Fibroblast of peridontal ligament (primary cell): ENCODE measurements around the gene PANX1.
"Not testable (repeated sequence)": the region's sequence is repeated elsewhere in the genome, so short reads cannot be mapped to it uniquely, and the experiment has no call there.

Experiments
- DNase-seq: peaks from one replicate; pipeline ENCODE4 v3.0.0-alpha.2; 2010; ENCODE audit errors: extremely low read depth

Gene PANX1

DNA sequence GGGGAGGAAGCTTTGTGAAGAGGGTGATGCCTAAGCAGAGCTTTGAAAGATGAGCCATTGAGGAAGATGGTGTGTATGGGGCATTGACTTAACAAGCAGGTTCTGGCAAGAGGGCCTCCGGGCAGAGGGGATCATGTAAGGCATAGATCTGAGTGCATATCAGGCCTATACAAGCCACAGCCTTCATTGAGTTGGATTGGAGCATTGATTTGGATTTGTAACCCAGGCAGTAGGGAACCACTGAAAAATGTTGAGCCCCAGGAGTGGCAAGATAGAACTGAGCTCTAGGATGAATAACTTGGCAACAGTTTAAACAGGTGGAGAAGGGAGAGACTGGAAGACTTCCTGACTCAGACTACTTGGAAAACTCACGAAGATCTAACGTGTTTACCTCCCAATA is 21.4 kb downstream of the PANX1 start:
- DNase-seq, result no peak

DNA sequence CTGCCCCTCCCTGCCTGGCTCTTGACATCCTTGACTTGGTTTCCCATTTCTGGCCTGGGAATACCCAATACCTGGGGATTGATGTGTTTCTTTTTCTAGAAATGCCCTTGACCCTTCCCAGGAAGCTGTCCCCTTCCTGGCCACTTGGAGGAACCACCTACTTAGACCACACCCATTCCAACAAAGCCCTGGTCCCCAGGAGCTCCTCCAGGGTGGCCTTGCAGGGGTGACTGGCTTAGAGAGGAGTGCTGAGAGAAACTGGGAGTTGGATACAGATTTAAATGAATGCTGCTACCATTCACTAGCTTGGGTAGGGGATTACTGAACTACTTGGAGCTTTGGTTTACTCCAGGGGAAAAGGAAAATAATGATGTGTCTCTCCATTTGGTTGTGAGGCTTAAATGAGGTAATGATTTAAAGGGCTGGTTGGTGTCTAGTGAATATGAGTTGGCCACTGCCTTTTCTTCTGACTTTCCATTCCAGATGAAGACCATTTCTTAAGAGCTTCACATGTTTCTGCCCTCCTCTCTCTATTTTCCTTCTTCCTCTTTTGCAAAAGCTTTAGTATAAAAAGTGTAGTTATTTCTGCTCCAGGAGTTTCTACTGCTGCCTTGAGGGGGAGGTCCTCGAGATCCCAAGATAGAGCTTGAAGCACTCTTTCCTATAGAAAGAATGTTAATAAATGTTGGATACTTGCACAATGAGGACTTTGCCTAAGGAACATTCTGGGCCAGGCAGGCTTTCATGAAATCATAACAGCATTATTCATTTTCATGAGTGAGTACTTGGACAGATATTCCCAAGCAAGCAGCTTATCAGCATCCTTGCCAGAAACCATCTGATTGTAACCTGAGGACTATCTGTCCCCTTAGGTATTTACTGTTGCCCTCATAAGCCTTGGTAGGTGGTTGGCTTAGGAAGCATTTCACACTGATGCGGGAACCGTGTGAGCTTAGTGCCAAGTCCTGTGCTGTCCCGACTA is 22.4 kb downstream of the PANX1 start:
- DNase-seq, result no peak

DNA sequence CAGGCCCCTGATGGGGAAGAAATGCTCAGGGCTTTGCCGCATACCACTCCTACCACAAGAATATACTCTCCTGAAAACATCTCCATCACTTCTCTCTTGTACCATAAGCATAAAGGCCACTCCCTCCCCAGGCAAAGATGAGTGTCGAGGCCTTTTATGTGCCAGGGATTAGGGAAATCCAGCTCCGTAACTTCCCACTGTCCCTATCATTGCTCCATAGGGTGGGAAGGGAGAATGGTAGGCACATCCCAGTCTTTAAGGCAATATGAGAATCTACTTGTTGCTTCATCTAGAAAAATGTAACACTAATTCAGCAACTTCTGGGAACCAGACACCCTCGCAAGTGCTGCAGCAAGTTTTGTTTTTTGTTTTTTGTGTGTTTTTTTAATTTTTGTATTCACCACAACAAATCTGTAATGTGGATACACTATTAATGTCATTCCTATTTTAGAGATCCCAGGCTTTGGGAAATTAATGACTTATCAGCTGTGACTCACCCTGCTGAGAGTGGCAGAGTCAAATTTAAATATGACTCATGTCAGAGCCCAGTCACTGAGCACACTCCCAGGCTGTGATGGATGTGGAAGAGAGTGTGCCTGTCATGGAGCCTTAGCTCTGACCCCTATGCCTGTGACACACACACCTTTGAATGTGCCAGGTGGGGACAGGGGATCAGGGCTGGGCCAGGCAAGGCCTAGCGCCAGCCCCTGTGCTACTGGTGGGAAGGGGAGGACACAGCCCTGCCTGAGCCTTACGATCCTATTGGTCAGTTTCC is 23.4 kb downstream of the PANX1 start:
- DNase-seq, result peak; percentile 61

DNA sequence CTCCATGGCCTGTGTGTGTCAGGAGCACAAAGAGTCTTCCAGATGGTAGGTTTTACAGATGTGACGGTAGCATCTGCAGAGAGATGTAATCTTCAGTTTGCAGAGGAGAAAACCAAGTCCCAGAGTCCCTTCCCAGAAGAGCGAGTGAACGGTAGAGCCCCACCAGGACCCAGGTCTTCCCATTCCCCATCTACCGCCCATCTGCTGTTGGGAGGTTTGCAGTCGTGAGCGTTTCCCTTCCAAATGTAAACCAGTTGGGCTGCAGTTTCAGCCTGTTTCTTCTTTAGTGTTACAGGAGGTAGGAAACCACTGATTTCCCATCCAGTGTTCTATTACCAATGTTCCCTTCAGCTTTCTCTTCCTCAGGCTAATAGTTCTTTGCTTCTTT is 24.0 kb downstream of the PANX1 start:
- DNase-seq, result no peak

DNA sequence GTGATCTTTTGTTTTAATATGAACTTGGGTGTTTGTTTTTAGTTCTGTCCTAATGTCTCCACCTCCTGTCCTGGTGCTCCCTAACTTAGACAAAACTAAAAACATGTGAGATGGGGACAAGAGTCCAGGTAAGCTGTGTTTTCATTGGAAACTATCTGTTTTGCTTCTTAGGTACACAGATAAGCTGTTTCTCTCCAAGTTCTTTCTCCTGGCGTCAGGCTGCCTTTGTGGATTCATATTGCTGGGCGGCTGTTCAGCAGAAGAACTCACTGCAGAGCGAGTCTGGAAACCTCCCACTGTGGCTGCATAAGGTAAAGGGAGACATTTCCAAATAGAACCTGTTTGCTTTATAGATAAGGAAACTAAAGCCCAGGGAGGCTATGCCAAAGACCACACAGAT is 24.7 kb downstream of the PANX1 start:
- no peak for DNase-seq

DNA sequence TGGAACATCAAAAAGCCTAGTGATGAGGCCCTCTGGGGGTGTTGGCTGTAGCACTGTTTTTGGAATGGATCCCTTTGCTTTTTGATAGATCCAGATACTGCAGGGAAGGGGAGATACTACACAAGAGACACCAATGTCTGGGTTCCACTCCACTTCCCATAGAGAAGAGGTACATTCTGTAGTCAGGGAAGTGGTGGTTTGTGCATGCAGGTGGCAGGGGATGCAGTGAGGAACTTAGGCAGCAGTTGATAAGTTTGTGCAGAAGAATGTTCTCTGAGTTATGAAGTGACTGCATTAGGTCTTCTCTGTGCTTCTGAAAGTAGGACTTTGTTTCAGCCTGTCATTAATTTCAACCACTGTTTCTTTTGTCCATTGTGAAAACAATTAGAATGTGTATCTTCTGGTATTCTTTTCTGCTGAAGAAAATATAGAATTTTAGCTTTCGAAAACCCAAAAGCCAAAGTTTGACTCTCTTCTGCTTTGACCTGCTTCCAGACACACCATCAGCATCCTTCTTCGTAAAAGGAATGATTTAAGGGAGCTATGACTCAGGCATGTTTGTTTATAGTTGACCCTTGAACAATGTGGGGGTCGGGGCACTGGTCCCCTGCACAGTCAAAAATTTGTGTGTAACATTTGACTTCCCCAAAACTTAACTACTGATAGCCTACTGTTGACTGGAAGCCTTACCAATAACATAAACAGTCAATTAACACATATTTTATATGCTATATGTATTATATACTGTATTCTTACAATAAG is 25.6 kb downstream of the PANX1 start:
- DNase-seq, result no peak

DNA sequence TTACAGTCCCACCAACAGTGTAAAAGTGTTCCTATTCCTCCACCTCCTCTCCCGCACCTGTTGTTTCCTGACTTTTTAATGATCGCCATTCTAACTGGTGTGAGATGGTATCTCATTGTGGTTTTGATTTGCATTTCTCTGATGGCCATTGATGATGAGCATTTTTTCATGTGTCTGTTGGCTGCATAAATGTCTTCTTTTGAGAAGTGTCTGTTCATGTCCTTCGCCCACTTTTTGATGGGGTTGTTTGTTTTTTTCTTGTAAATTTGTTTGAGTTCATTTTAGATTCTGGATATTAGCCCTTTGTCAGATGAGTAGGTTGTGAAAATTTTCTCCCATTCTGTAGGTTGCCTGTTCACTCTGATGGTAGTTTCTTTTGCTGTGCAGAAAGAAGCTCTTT is 28.7 kb downstream of the PANX1 start:
- not testable (repeated sequence) for DNase-seq

DNA sequence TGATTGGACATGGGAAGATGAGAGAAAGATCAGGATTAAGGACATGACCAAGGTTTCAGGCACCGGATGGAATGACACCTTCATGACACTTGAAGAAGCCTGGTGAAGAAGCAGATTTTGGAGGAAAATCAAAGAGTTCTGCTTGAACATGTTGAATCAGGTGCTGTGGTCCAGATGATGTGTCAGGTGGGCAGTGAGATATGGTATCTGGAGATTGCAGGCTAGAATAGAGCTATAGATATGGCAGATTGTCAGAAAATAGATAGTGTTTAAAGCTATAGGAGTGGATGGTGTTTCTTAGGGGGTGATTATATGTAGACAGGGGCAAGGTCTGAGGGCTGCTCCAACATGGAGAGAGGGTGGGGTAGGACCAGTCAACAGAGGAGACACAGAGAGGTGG is 40.2 kb downstream of the PANX1 start:
- DNase-seq, result no peak

DNA sequence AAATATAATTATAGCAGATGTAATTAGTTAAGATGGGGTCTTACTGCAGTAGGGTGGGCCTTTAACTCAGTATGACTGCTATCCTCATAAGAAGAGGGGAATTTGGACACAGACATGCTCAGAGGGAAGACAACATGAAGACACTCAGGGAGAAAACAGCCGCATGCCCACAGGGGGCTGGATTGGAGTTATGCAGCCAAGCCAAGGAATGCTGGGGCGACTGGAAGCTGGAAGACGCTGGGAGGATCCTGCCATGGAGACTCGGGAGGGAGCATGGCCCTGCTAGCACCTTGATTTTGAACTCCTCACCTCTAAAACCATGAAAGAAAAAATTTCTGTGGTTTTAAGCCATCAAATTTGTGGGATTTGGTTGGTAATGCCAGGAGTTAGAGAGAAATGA is 40.9 kb downstream of the PANX1 start:
- DNase-seq, result no peak

DNA sequence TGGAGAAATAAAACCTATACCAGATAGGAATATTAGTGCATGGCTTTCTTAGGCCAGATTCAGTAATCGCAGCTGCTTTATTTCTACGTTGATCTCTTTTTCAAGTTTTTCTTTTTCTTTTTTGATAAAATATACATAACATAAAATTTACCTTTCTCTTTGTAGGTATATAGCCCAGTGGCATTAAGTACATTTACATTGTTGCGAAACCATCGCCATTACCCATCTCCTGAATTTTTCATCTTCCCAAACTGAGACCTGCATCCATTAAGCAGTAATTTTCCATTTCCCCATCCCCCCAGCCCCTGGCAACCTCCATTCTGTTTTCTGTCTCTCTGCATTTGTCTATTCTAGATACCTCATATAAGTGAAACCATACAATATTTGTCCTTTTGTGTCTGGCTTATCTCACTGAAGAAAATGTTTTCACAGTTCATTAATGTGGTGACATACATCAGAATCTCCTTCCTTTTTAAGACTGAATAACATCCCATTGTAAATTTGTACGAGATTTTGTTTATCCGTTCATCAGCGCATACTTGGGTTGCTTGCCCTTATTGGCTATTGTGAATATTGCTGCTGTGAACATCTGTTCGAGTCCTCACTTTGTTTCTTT is 41.4 kb downstream of the PANX1 start:
- no peak for DNase-seq

DNA sequence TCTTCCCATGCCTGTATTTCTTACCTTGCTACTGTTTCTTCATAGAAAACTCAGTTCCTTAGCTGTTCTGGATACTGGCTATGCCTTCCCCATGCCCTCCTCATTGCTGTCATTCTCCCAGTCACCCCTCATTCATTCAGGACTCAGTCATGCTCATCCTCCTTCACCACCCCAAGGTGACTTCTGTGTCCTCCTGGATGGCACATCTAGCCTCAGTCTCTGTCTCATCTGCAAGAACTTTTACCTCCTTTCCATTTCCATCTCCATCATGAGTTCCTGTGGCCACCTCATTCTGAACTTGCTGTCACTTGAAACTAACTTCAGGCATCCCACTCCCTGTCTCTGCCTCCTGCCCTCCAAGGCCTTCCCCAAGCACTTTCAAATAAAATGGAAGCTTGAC is 42.3 kb downstream of the PANX1 start:
- DNase-seq, result no peak

DNA sequence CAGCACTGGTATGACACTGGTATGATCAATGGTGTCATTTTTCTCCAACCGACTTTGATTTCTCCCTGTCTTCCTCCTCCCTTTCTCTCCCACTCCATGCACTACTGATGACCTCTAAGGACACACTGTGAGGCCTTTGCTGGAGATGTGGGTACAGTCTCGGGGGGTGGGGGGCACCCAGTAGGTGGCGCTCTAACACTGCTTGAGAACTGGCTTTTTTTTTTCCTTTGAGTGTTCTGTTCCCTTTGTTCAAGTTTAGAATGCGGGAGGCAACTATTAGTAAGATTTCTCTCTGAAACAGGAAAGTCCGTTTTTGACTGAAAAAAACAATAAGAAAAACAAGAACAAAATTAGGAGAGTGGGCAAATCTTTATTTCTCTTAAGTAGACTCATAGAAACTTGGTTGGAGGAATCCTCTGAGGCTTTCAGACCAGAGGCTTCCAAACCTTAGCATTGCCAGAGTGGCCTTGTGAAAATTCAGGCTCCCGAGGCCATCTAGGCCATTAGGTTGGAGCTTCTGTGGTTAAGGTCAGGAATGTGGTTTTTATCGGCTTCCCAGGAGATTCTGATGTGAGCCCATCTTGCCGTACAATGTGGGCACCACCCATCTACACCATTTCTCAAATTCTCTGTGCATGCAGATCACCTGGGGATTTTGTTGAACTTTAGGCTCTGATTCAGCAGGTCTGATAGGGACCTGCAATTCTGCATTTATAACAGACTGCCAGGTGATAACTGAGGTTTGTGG is 43.2 kb downstream of the PANX1 start:
- peak; percentile 69 for DNase-seq

DNA sequence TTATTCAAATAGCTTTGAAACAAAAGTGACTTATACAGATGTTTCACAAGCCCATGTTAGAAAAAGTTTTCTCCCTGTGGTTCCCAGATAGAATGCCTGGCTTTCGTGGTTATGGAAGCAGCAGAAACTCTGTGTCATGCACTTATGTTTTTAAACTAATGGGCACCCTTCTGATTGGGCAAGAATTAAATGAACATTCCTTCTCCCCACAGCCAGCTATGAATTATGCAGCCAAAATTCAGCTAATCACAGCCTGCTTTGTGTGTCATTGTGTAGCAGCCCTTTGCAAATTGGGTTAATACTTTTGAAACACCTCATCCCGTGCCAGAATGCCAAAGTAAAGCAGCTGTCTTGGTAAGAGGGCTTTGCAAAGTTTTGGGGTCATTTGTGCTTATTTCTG is 46.9 kb downstream of the PANX1 start:
- DNase-seq, result peak; percentile 95

DNA sequence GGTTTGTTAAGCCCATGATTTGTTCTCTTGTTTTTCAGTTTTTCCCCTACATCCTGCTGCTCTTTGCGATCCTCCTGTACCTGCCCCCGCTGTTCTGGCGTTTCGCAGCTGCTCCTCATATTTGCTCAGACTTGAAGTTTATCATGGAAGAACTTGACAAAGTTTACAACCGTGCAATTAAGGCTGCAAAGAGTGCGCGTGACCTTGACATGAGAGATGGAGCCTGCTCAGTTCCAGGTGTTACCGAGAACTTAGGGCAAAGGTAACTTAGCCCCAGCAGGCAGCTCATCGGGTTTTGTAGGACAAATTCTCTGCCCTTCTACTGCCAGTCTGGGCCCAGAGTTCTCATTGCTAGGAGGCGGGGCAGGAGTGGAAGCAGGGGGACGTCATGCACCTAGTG is 49.7 kb downstream of the PANX1 start:
- DNase-seq, result no peak

DNA sequence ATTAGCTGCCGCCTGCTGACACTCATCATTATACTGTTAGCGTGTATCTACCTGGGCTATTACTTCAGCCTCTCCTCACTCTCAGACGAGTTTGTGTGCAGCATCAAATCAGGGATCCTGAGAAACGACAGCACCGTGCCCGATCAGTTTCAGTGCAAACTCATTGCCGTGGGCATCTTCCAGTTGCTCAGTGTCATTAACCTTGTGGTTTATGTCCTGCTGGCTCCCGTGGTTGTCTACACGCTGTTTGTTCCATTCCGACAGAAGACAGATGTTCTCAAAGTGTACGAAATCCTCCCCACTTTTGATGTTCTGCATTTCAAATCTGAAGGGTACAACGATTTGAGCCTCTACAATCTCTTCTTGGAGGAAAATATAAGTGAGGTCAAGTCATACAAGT is 51.1 kb downstream of the PANX1 start:
- DNase-seq, result no peak

DNA sequence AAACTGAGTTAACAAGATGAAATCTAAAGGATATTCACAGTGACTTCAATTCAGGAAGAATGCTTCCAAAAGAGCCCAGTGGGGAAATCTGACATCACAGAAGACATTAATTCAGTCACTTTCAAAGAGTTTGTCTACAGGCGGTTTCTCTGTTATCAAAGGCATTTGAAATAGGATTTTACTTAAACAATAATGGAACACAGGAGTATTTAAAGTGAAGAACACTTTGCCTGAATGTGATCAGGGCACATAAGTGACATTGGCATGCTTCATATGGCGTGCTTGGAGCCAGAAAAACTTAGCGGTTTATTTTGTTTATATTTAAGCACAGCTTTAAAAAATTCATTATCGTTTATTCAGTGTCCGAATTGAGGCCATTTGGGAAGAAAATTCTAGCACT is 52.9 kb downstream of the PANX1 start:
- no peak for DNase-seq

DNA sequence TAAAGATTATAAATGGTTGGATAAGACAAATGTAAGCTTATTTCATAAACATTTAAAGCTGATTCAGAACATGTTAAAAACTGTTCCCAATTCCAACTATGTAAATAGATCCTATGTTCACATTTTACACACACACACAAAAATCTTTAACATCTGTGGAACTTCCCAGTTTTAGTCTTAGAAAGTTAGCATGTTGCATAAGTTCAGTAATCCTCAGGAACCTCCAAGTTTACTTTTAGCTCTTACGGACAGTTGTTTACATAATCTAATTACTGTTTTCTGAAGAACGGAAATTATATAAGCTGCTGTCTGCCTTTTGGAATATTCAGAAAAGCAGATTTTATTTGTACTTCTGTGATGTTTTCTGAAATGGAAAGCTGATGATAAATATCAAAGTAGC is 53.3 kb downstream of the PANX1 start:
- DNase-seq, result peak; percentile 54

DNA sequence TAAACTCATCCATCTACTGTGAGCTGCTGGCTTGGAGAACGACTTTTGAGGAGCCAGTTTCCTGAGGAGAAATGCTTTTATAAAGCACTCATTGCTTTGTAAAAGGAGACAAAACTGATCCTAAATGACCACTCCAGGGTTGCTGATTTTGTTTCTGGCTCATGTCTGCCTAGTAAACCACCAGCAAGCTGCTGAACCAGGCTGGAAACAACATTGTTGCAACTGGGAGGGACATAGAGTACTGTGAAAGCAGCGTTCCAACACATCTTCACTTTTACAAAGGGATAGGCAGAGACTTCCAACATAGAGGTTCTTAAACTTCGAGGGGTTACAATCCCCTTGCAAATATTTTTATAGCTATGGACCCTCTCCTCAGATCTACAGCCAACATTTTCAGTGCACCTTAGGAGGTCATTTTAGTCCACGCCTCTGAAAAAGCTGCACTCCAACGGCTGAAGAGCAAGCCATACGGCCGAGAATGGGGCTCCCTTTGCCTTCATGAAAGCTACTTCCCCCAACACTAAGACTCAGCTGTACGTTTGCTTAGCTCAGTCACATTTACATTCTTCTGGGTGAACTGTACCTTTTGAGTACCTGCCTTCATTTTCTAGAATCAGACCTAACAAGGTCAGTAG is 54.7 kb downstream of the PANX1 start:
- no peak for DNase-seq

DNA sequence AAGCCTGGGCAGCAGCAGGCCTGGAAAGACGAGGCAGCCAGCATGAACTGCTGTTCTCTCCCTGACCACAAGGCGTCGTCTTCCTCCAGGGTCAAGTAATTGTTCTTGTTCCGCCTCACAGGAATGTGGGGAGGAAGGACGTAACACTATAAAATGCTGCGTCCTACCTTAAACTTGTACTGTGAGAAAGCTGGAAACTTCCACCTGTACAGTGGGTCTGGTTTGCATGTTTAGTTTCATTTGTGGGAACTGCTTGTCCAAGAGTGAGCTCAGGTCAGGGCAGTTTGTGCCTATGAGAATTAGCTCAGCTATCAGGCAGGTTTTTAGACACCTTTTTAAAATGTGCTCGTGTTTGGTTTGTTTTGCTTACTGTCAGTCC is 55.2 kb downstream of the PANX1 start:
- peak; percentile 31 for DNase-seq

DNA sequence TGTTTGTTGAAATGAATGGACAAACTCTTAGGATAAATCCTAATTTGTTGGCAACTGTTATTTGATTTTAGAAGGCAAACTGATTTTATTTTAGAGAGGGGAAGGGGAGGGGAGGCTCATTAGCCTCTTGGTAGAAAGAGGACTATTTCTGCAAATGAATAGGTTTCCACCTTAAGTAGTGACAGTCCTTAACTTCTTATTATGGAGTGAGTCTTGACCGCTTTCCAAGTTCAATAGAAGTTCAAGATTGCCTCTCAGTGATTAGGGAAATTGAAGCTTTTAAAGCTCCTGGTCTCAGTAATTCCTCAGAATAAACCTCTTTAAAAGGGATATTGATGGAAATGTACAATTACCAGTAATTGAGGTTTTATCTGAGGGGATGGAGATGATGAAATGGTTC is 55.7 kb downstream of the PANX1 start:
- DNase-seq, result no peak

DNA sequence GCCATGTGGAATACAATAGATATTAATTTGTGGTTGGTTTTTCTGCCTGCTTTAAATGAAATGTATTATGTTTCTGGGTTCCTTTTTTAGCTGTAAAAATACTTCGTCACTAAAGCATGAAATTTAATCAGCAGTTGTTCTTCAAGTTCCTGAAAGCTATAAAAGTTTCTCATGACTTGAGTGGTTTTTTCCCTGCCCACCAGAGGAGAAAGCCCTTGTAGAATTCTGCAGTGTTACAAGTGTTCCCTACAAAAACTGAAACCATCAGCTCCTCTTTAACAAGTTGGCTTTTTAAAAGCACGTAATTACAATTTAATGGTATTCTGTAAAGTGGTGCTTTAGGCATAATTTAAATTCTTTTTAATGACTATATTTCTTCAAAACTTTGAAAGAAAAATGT is 56.2 kb downstream of the PANX1 start:
- peak; percentile 27 for DNase-seq
